Progenitor cell of endocrine pancreas (in vitro differentiated cells): ENCODE data around the gene FLCN. TPM values are rescaled to one million over a fixed set of nuclear protein-coding genes. Genes with fewer than 3 reads are reported as not detected.

ENCODE experiments used
- DNase-seq: peaks from one replicate; pipeline ENCODE4 v3.0.0; 2021; ENCODE audit warnings: low spot score; ENCODE audit not compliant: unreplicated experiment
- H3K27ac Mint-ChIP-seq: 2 replicates; pipeline ENCODE4 v1.8.0; 2021; ENCODE audit warnings: mild to moderate bottlenecking, moderate library complexity, mixed read lengths
- H3K27me3 Mint-ChIP-seq: 2 replicates; pipeline ENCODE4 v1.8.0; 2021; ENCODE audit warnings: mixed read lengths
- H3K36me3 Mint-ChIP-seq: 2 replicates; pipeline ENCODE4 v1.8.0; 2022; ENCODE audit warnings: mixed read lengths; ENCODE audit not compliant: insufficient read depth
- H3K4me1 Mint-ChIP-seq: 2 replicates; pipeline ENCODE4 v1.8.0; 2021; ENCODE audit warnings: low read depth, mixed read lengths
- H3K4me3 Mint-ChIP-seq: 2 replicates; pipeline ENCODE4 v1.8.0; 2021; ENCODE audit warnings: low read depth, mild to moderate bottlenecking, moderate library complexity, mixed read lengths
- H3K9me3 Mint-ChIP-seq: 2 replicates; pipeline ENCODE4 v1.8.0; 2021; ENCODE audit warnings: low read depth, mixed read lengths
- total RNA-seq: library from RNA; stranded (reverse); gene quantifications from 2 replicates; pipeline ENCODE4 v1.2.1, GENCODE V29; 2021
- TF ChIP-seq, protein P1 (sequence below): fragments of 200-600 bp; sonication (generic); IDR thresholded peaks from one replicate; pipeline ENCODE4 v1.5.0; 2021; ENCODE audit warnings: antibody characterized with exemption, mild to moderate bottlenecking; ENCODE audit not compliant: unreplicated experiment

FLCN gene
- total RNA-seq, 1 donor from 2014 or later: 58.4 TPM

GRCh38 chr17:17228521-17229279 is 8.3 kb downstream of the FLCN start:
- H3K27ac Mint-ChIP-seq: no peak overlapping the region
- TF ChIP-seq, protein P1, sequence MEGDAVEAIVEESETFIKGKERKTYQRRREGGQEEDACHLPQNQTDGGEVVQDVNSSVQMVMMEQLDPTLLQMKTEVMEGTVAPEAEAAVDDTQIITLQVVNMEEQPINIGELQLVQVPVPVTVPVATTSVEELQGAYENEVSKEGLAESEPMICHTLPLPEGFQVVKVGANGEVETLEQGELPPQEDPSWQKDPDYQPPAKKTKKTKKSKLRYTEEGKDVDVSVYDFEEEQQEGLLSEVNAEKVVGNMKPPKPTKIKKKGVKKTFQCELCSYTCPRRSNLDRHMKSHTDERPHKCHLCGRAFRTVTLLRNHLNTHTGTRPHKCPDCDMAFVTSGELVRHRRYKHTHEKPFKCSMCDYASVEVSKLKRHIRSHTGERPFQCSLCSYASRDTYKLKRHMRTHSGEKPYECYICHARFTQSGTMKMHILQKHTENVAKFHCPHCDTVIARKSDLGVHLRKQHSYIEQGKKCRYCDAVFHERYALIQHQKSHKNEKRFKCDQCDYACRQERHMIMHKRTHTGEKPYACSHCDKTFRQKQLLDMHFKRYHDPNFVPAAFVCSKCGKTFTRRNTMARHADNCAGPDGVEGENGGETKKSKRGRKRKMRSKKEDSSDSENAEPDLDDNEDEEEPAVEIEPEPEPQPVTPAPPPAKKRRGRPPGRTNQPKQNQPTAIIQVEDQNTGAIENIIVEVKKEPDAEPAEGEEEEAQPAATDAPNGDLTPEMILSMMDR: no peak
- DNase-seq: no peak
- no peaks in the 10 kb centered on the region for H3K4me1 Mint-ChIP-seq
- H3K9me3 Mint-ChIP-seq: no peaks in the 10 kb centered on the region
- H3K4me3 Mint-ChIP-seq: no peak overlapping the region
- H3K27me3 Mint-ChIP-seq: no peaks in the 10 kb centered on the region
- H3K36me3 Mint-ChIP-seq: peaks cover 25% of the 10 kb centered on the region

- Mint-ChIP-seq H3K4me1 (no peaks in the 10 kb centered on the region), H3K4me3 (no peak overlapping the region), H3K9me3 (no peaks in the 10 kb centered on the region), H3K36me3 (peaks cover 28% of the 10 kb centered on the region), H3K27ac (no peak overlapping the region), H3K27me3 (no peaks in the 10 kb centered on the region)
- DNase-seq: no peak
- TF ChIP-seq, protein P1: no peak
Measured at GRCh38 chr17:17227608-17228520, 9.1 kb downstream of the FLCN start.

DNA sequence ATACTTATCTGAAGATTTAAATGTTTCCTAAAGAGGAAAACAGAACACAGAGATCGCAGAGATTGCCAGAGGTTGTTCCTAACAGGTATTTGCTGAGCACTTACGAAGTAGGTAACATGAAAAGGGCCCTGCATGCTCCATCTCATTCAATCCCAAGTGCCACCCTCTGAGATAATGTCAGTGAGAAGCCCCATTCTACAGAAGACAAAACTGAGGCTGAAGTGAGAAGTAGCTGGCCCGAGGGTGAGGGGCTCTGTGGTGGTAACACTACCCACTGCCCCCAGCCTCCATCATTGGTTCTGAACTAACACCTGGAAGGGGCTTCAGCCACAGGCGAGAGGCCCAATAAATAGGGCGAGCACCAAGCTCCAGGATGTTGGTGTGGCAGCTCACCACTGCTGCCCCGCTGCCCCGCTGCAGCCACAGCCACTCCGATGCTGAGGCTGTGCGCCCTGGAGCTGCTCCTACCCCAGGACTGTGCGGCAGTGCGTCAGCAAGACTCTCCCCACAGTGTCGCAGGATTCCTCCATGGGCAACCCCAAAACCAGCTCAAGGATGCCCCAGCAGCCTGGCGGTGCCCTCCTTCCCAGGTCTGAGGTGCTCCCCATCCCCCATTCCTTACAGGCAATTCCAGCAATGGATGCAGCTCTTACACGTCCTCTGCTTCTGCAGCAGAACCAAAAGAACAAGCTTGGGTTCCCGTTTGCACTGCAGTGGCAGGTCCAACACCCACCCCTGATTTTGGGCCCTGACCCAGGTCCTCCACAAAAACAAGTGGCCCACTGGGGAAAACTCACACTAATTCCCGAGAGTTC is 10.3 kb downstream of the FLCN start:
- TF ChIP-seq, protein P1: no peak
- Mint-ChIP-seq H3K36me3 (peaks cover 32% of the 10 kb centered on the region), H3K27ac (no peak overlapping the region)

GRCh38 chr17:17225901-17226300 is 11.1 kb downstream of the FLCN start:
- no peak for DNase-seq

More for the DNA sequence above, 10.3 kb downstream of the FLCN start:
- Mint-ChIP-seq H3K27me3 (no peaks in the 10 kb centered on the region), H3K4me1 (no peaks in the 10 kb centered on the region), H3K4me3 (no peak overlapping the region), H3K9me3 (no peaks in the 10 kb centered on the region)
- DNase-seq: no peak

More at GRCh38 chr17:17225901-17226300, 11.1 kb downstream of the FLCN start:
- no peak overlapping the region for H3K4me3 Mint-ChIP-seq
- TF ChIP-seq, protein P1: no peak
- H3K27ac Mint-ChIP-seq: no peak overlapping the region
- H3K27me3 Mint-ChIP-seq: no peaks in the 10 kb centered on the region
- no peaks in the 10 kb centered on the region for H3K9me3 Mint-ChIP-seq
- no peaks in the 10 kb centered on the region for H3K4me1 Mint-ChIP-seq
- H3K36me3 Mint-ChIP-seq: peaks cover 37% of the 10 kb centered on the region
